HG02571 (cell line): Measurements from ENCODE around the gene PLPPR3.
"Not testable (repeated sequence)": the region's sequence is repeated elsewhere in the genome, so short reads cannot be mapped to it uniquely, and the experiment has no call there.

ENCODE experiments used
- ATAC-seq: cut with Tn5 transposase; IDR thresholded peaks from one replicate; pipeline ENCODE4 v1.9.1; 2021; ENCODE audit warnings: mild to moderate bottlenecking, moderate library complexity; ENCODE audit not compliant: unreplicated experiment

Gene PLPPR3

DNA sequence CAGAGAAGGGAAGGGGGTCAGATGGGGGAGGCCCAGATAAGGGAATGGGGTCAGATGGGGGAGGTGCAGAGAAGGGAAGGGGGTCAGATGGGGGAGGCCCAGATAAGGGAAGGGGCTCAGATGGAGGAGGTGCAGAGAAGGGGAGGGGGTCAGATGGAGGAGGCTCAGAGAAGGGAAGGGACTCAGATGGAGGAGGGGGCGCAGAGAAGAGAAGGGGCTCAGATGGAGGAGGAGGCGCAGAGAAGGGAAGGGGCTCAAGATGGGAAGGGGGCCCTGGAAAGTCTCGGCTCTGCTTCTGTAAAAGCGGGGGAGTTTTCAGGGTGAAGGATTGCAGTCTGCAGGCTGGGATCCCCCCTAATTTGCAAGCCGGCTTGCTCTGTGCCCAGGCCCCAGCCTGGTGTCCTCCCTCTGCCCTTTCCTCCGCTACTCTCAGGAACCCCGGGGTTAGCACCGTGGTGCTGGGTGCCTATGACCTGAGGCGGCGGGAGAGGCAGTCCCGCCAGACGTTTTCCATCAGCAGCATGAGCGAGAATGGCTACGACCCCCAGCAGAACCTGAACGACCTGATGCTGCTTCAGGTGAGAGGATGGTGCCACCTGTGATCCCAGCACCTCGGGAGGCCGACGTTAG is 7.5 kb upstream of the PLPPR3 start:
- ATAC-seq: no peak

DNA sequence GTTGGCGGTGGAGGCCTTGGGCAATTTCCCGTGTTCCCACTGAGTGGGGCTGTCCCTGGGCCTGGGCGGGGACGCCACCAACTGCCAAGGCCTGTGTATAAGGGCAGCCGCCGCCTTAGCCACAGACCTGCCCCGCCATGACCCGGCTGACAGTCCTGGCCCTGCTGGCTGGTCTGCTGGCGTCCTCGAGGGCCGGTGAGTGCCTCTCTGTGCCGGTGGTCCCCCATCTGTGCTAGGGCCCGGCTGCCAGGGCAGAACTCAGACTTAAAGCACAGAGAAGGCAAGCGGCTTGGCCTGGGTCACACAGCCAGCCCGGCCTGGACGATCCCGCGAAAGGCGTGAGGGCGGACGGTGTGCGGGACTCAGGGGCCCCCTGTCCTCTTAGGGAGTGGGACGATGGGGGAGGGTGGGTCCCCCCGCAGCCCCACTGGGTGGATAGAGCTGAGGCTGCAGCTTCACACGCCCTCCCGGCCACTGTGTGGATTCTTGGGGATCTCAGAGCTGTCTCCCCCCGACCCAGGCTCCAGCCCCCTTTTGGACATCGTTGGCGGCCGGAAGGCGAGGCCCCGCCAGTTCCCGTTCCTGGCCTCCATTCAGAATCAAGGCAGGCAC is 6.1 kb upstream of the PLPPR3 start, which contains the start of gene AZU1:
Gene AZU1 (plus strand): TSS at position 128 of the 612 bp plus-strand sequence. CDS start 10 bp downstream, at position 138.
- ATAC-seq: no peak

DNA sequence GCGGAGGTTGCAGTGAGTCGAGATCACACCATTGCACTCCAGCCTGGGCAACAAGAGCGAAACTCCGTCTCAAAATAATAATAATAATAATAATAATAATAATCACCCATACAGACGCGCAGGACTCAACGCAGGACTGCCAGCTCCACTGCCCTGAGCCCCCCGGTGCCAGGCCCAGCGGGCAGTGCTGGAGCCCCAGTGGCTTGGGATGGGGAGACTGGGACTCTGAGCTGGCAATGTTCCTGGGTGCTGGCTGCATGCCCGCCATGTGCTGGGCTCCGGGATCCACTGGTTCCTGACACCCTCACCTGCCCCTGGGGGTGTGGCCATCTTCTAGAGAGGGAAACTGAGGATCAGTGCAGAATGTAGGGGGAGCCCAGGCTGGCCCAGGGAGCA is 5.6 kb upstream of the PLPPR3 start:
- ATAC-seq: no peak

DNA sequence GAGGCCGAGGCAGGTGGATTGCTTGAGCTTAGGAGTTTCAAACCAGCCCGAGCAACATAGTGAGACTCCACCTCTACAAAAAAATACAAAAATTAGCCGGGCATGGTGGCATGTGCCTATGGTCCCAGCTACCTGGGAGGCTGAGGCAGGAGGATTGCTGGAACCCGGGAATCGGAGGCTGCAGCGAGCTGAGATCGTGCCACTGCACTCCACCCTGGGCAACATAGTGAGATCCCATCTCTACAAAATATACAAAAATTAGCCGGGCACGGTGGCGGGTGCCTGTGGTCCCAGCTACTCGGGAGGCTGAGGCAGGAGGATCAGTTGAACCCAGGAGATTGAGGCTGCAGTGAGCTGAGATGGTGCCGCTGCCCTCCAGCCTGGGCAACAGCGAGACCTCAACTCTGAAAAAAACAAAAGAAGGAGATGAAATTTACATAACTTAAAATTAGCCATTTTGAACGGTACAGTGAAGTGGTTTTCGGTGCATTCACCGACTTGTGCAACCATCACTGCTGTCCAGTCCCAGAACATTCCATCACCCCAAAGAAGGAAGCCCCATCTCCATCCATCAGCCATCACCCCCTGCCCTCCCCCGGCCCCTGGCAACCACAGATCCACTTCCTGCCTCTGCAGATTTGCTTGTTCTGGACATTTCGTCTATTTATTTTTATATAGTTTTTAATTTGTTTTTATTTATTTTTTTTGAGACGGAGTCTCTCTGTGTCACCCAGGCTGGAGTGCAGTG is 4.3 kb upstream of the PLPPR3 start:
- ATAC-seq: no peak

DNA sequence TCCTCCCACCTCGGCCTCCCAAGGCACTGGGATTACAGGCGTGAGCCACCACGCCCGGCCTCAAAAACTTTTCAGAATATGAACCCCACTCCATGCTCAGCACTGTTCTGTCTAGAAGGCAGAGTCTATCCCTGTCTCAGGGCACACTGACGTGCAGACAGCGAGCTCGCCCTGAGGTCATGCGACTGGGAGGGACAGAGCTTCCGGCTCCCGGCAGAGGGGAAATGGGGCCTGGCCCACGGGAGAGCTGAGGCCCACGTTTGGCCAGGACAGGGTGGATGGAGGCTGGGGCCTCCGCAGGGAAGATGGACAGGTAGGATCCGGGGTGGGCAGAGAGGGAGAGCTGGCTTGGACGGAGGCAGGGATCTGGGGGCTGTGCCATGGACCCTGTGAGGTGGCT is 3.1 kb upstream of the PLPPR3 start:
- no peak for ATAC-seq

DNA sequence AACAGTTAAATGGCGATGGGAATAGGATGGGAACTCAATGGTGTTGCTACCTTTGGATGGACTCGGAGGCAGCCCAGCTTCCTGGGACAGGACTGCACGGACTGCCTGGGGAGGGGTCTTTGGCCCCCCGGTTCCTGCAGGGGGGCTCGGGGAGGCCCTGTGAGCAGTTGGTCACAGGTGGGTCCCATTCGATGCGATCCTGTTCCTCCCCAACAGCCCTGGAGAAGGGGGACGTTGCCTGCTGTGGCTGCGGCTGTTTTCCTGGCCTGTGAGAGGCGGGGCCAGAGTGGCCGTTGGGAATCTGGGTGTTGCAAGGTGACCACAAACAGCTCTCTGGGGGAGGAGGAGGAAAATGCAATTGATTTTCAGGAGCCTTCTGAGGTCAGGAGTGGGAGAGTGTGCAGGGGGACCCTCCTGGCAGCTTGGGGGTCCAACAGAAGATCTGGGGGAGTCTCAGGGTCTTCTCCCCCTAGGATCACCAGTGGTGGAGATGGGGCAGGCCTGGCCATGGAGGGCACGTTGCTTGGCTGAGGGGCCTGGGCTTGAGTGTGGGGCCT is 1.9 kb upstream of the PLPPR3 start:
- ATAC-seq: no peak

DNA sequence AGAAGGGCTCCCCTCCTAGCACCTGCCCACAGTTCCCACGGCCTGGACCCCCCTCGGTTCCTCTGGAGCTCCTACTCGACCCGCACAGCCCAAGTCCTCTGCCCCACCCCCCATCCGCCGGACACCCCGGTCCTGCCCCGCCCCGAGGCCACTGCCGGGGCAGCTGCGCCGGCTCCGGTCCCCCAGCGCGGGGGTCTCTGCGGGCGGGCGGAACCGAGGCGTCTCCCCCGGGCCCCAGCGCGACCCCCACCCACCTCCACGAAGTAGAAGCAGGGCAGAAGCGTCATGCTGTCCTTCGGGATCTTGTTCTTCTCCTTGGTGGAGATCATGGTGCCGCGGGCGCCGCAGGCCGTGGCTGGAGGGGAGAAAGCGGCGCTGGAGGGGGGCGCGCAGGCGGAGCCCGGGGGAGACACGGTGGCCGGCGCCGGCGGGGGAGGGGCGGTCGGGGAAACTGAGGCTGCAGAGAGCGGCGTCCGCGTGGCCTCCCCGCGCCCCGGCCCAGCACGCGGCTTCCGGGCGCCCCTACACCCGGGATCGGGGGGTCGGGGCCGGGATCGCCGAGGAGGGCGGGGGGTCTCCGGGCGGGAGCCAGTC is 427 bp downstream of the PLPPR3 start:
- no peak for ATAC-seq

DNA sequence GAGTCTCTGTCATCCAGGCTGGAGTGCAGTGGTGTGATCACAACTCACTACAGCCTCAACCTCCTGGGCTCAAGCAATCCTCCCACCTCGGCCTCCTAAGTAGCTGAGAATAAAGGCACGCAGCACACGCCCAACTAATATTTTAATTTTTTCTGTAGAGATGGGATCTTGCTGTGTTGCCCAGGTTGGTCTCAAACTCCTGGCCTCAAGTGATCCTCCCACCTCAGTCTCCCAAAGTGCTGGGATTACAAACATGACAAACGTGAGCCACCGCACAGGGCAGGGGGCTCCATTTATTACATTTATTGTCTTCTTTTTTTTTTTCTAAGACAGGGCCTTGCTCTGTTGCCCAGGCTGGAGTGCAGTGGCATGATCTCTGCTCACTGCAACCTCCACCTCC is 1.5 kb downstream of the PLPPR3 start:
- ATAC-seq: not testable (repeated sequence)

DNA sequence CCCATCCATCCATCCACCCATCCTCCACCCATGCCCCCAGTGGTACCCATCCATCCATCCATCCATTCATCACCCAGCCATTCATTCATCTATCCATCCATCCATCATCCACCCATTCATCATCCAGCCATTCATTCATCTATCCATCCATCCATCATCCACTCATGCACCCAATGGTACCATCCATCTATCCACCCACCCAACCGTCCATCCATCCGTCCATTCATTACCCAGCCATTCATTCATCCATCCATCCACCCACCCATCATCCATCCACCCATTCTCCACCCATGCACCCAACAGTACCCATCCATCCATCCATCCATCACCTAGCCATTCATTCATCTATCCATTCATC is 5.3 kb downstream of the PLPPR3 start:
- no peak for ATAC-seq

DNA sequence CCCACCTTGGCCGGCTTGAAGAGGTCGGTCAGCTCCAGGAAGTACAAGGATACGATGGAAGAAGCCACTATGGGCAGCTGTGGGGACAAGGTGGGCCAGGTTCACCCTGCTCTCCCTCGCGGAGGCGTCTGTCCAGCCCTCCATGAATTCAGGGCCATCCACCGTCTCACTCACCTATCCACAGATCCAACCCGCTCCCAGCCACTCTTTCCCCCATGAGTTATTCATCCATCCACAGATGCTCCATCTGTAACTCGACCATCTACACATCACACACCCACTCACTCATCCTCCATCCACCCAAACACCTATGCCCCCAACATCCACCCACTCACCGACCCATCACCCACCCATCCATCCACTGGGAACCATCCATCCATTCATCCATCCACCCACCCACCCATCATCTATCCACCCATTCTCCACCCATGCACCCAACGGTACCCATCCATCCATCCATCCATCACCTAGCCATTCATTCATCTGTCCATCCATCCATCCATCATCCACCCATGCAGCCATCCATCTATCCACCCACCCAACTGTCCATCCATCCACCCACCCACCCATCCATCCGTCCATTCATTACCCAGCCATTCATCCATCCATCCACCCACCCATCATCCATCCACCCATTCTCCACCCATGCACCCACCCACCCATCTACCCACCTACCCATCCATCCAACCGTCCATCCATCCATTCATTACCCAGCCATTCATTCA is 5.8 kb downstream of the PLPPR3 start:
- ATAC-seq: no peak

DNA sequence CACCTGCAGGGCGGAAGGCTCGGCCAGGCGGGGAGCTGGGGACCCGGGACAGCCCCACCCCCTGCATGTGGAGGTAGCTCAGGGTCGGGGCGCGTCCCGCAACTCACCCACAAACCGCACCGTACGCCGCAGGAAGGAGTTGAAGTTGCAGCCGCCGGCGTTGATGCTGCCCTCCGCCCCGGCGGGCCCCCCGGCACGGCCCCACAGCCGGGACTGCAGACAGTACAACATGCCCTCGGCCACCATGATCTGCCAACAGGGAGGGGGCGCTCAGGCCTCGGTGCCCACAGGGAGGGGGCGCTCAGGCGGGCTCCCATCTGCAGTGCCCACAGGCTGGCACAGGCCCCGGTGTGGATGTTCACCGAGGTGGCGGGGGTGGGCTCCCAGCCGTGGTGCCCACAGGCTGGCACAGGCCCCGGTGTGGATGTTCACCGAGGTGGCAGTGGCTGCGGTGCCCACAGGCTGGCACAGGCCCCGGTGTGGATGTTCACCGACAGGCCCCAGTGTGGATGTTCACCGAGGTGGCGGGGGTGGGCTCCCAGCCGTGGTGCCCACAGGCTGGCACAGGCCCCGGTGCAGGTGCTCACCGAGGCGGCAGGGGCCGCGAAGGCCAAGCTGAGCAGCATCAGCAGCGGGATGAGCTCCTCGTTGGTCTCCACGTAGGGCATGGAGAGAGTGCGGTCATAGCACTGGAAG is 6.5 kb downstream of the PLPPR3 start:
- no peak for ATAC-seq

DNA sequence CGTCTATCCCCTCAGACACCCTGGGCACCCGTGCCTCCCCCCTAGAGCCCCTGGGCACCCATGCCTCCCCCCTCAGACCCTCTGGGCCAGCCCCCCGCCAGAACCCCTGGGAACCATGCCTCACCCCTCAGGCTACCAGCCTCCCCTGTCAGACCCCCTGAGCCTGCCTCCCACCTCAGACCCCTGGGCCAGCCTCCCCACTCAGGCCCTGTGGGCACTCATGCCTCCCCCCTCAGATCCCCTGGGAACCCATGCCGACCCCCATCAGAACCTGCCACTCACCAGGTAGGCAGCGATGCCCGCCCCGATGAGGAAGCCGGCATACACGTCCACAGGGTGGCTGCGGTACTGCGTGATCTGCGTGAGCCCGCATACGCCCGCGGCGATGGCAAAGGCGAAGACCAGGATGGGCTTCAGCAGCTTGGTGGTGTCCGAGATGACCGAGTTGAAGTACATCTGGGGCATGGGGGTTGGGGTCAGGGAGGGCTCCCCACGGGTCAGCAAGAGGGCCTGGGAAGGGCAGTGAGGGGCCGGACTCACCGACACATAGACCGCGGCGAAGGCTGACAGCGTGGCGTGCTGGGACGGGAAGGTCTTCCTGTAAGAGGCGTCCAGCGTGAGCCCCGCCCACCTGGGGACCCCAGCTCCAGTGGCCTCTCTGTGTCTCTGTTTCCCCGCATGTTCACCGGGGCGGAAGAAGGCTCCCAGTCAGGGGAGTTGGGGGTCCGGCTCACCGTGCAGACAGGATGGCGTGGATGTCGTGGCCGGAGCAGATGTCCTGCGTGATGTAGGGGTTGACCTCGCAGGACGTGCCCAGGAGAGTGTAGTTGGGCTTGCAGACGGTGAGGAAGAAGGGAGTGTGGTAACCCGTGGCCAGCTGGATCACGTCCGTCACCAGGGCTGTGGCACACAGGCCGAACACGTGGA is 7.3 kb downstream of the PLPPR3 start:
- ATAC-seq: no peak

DNA sequence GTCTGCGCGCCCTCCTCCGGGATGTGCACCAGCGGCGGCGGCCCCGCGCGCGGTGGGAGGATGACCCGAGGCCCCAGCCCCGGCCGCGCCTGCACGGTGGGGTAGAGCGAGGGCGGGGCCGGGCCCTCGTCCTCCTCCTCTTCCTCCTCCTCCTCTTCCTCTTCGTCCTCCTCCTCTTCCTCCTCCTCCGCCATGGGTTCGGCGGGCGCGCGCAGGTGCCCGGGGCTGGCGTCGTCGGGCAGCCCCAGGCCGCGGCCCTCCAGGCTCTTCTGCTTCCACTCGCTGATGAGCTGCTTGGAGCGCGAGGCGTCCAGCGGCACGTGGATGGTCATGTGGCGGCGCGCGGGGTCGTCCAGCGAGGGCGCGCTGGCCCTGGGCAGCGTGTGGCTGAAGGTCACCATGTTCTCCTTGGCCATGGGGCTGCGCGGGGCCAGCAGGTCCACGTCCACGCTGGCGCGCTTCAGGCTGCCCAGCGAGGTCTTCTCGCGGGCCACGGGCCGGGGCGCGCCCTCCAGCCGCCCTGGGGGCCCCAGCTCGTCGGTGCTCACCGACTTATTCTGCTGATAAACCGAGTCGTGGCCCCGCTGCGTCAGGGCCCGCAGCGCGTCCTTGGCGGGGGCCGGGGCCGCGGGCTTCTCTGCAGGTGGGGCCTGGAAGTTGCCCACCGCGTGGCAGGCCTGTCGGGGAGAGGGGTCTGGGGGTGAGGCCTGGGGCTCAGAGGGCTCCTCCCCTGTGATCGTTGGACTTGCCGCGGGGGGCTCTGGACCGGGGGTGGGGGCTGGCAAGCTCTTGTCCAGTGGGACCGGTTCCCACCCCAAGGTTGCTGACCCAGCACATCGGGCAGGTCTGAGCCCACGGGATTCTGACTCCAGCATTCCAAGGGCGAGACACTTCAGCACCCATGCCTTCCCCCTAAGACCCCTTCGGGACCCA is 8.3 kb downstream of the PLPPR3 start:
- ATAC-seq: no peak

DNA sequence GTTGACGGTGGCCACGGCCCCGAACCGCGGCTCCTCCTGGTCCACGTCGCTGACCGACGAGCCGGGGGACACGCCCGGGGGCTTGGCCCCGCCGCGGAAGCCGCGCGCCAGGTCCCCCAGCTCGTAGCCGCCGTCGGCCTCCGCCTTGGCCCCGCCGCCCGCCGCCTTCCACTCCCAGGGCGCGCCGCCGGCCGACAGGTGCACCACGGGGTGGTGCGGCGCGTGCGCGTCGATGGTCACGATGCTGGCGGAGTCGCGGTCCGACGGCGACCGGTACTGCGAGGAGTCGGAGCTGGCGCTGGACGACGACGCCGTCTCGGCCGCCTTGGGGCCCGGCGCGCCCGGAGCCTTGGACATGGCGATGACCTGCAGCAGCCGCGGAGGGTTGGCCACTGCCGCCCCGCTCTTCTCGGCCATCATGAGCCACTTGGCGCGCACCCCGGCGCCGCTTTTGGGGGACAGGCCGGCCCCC is 9.0 kb downstream of the PLPPR3 start:
- no peak for ATAC-seq

DNA sequence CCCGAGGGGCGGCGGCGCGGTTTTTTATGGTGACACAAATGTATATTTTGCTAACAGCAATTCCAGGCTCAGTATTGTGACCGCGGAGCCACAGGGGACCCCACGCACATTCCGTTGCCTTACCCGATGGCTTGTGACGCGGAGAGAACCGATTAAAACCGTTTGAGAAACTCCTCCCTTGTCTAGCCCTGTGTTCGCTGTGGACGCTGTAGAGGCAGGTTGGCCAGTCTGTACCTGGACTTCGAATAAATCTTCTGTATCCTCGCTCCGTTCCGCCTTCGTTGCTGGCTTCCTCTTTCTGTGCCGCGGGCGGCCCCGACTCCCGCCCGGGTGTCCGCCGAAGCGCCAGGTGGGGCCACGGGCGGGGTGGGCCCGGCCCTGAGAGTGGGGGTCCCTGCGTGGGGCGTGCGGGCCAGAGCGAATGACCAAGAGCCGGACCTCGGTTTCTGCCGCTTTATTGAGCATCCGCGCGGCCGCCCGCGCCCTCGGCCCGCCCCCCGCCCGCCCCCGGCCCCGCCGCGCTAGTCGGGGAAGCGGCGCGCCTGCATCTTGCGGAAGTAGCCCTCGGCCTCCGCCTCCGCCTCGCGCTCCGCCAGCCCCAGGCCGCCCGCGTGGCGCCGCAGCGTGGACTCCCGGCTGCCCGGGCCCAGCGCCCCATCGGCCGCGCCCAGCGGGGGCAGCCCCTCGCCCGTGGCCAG is 9.6 kb downstream of the PLPPR3 start:
- ATAC-seq: no peak

DNA sequence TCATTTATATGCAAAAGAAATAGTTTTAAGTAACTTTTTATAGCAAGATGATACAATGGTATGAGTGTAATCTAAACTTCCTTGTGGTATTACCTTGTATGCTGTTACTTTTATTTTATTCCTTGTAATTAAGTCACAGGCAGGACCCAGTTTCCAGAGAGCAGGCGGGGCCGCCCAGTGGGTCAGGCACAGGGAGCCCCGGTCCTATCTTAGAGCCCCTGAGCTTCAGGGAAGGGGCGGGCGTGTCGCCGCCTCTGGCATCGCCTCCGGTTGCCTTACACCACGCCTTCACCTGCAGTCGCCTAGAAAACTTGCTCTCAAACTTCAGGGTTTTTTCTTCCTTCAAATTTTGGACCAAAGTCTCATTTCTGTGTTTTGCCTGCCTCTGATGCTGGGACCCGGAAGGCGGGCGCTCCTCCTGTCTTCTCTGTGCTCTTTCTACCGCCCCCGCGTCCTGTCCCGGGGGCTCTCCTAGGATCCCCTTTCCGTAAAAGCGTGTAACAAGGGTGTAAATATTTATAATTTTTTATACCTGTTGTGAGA is 10.2 kb downstream of the PLPPR3 start:
- no peak for ATAC-seq

DNA sequence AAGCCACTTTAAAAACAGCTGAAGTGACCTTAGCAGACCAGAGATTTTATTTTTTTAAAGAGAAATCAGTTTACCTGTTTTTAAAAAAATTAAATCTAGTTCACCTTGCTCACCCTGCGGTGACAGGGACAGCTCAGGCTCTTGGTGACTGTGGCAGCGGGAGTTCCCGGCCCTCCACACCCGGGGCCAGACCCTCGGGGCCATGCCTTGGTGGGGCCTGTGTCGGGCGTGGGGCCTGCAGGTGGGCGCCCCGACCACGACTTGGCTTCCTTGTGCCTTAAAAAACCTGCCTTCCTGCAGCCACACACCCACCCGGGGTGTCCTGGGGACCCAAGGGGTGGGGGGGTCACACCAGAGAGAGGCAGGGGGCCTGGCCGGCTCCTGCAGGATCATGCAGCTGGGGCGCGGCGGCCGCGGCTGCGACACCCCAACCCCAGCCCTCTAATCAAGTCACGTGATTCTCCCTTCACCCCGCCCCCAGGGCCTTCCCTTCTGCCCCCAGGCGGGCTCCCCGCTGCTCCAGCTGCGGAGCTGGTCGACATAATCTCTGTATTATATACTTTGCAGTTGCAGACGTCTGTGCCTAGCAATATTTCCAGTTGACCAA is 10.8 kb downstream of the PLPPR3 start:
- no peak for ATAC-seq
